K562 (cell line): ENCODE data around the gene PRSS8.

Experiments used
- CTCF ChIP-seq, 3 experiments: IDR thresholded peaks in 2 of 3; conservative IDR thresholded peaks in 1 of 3; 2 replicates each; pipeline ENCODE4 v1.5.1; 2011 to 2012; ENCODE audit warnings: low read length in 3 of 3, mild to moderate bottlenecking in 3 of 3, control low read depth in 2 of 3, improper control_type of control experiment in 1 of 3, inconsistent platforms in 1 of 3, low read depth in 1 of 3, mixed read lengths in 1 of 3, moderate library complexity in 1 of 3; ENCODE audit not compliant: insufficient read depth in 2 of 3
- GATA2 ChIP-seq: sonication (generic); formaldehyde crosslinking; IDR thresholded peaks from 2 replicates; pipeline ENCODE4 v1.4.0; 2020; ENCODE audit warnings: mild to moderate bottlenecking, missing genetic modification reagents
- HIVEP1 ChIP-seq: fragments of 250-450 bp; sonication (Bioruptor Pico); IDR thresholded peaks from 2 replicates; pipeline ENCODE4 v1.4.0; 2020; ENCODE audit warnings: mild to moderate bottlenecking
- HMGXB4 ChIP-seq: sonication (generic); formaldehyde crosslinking; IDR thresholded peaks from 2 replicates; pipeline ENCODE4 v1.8.1; 2023; ENCODE audit warnings: mild to moderate bottlenecking, missing genetic modification reagents
- PHTF2 ChIP-seq: fragments of 250-450 bp; sonication (Bioruptor Pico); IDR thresholded peaks from 2 replicates; pipeline ENCODE4 v1.5.0; 2021; ENCODE audit warnings: mild to moderate bottlenecking
- RBM22 ChIP-seq: fragments of 200-400 bp; formaldehyde crosslinking; IDR thresholded peaks from 2 replicates; pipeline ENCODE4 v1.6.1; 2018; ENCODE audit warnings: low read length, low read depth; ENCODE audit not compliant: poor library complexity, severe bottlenecking
- SAFB2 ChIP-seq: fragments of 200-400 bp; formaldehyde crosslinking; IDR thresholded peaks from 2 replicates; pipeline ENCODE4 v1.6.1; 2018; ENCODE audit warnings: borderline replicate concordance, low read length, low read depth, moderate library complexity; ENCODE audit not compliant: severe bottlenecking
- STAT5A ChIP-seq: IDR thresholded peaks from 2 replicates; pipeline ENCODE4 v1.6.1; 2012; ENCODE audit warnings: low read length, inconsistent platforms, borderline replicate concordance
- TEAD4 ChIP-seq, 2 experiments: sonication (generic) in 1 of 2; formaldehyde crosslinking in 1 of 2; IDR thresholded peaks; 2 replicates each; pipeline versions ENCODE4 v1.6.1 to v1.8.0; 2012 to 2022; ENCODE audit warnings: borderline replicate concordance in 1 of 2, inconsistent platforms in 1 of 2, low read length in 1 of 2, mild to moderate bottlenecking in 1 of 2, missing genetic modification reagents in 1 of 2
- ZHX1 ChIP-seq: fragments of 150-350 bp; conservative IDR thresholded peaks from 2 replicates; pipeline ENCODE4 v1.6.1; 2014; ENCODE audit warnings: low read length
- ZNF263 ChIP-seq: sonication (generic); formaldehyde crosslinking; IDR thresholded peaks from 2 replicates; pipeline ENCODE4 v1.8.0; 2022; ENCODE audit warnings: mild to moderate bottlenecking, missing genetic modification reagents, borderline replicate concordance

GRCh38 chr16:31090540-31090939 lies 45.0 kb downstream of the PRSS8 start:
- TF ChIP-seq RBM22 (no peak), TEAD4 (IDR thresholded peaks at IDR 0.05; ENCODE audit: low read length) (no peak), TEAD4 (CRISPR knock-in tag; IDR thresholded peaks at IDR 0.05; ENCODE audit: borderline replicate concordance) (no peak), ZHX1 (no peak), CTCF (IDR thresholded peaks at IDR 0.05 in 2 of 3, conservative IDR thresholded peaks at IDR 0.05 in 1 of 3; ENCODE audit: insufficient read depth in 2 of 3, low read depth in 1 of 3, low read length in 3 of 3) (no peak), PHTF2 (CRISPR knock-in tag) (no peak), STAT5A (no peak), GATA2 (no peak), HIVEP1 (CRISPR knock-in tag) (no peak), ZNF263 (CRISPR knock-in tag) (no peak), HMGXB4 (CRISPR knock-in tag) (no peak), SAFB2 (no peak)
